IMR-90 (cell line): Measurements from ENCODE around the gene NR1H2. TPM values are rescaled to one million over a fixed set of nuclear protein-coding genes. Genes with fewer than 3 reads are reported as not detected.
A peak's percentile ranks its signal among the peaks of the same experiment; 100 is the strongest.

Experiments
- ATAC-seq: fragments of 200-7000 bp; cut with Tn5 transposase; 2 replicates; pipeline ENCODE4 v1.9.1; 2020; ENCODE audit warnings: low read depth, mild to moderate bottlenecking, moderate library complexity
- BruUV-seq: library from RNA; stranded (reverse); fragments of 400-500 nt; replicated peaks from 2 replicates; lab custom pipeline; 2021; lab: Mats Ljungman, UMichigan
- CTCF ChIA-PET: fragments of 300-600 bp; formaldehyde crosslinking; extraction: SDS; loops from one replicate; lab custom pipeline; 2021; ENCODE audit warnings: antibody characterized with exemption; lab: Yijun Ruan, JAX
- POLR2A ChIA-PET: fragments of 300-600 bp; sonication (Branson Sonifier 250); formaldehyde crosslinking; loops from one replicate; lab custom pipeline; 2022; ENCODE audit warnings: antibody characterized with exemption; ENCODE audit not compliant: unreplicated experiment; lab: Charles Lee
- DNase-seq: peaks from one replicate; pipeline ENCODE4 v3.0.0; 2013
- H2AFZ ChIP-seq: replicated peaks from 2 replicates; pipeline ENCODE3; 2013; ENCODE audit warnings: low read length, mild to moderate bottlenecking; ENCODE audit not compliant: poor library complexity
- H2AK5ac ChIP-seq: 2 replicates; pipeline ENCODE4 v1.6.1; 2013; ENCODE audit warnings: low read depth, low read length, inconsistent platforms
- H2AK9ac ChIP-seq: replicated peaks from 2 replicates; pipeline ENCODE3; 2013; ENCODE audit warnings: mild to moderate bottlenecking, low read depth, low read length, moderate library complexity; ENCODE audit not compliant: poor library complexity
- H2BK120ac ChIP-seq: 2 replicates; pipeline ENCODE4 v1.6.1; 2013; ENCODE audit warnings: low read depth, low read length, inconsistent platforms
- H2BK15ac ChIP-seq: 3 replicates; pipeline ENCODE4 v1.6.1; 2013; ENCODE audit warnings: low read depth, low read length, inconsistent platforms
- H2BK20ac ChIP-seq: 2 replicates; pipeline ENCODE4 v1.6.1; 2013; ENCODE audit warnings: low read depth, mild to moderate bottlenecking, inconsistent platforms, low read length, moderate library complexity
- H2BK5ac ChIP-seq: 2 replicates; pipeline ENCODE4 v1.6.1; 2013; ENCODE audit warnings: mild to moderate bottlenecking, low read depth, low read length, inconsistent platforms; ENCODE audit not compliant: poor library complexity, severe bottlenecking
- H3K14ac ChIP-seq: replicated peaks from 2 replicates; pipeline ENCODE4 v1.6.1; 2013; ENCODE audit warnings: low read depth, low read length, inconsistent platforms
- H3K18ac ChIP-seq: 2 replicates; pipeline ENCODE4 v1.6.1; 2013; ENCODE audit warnings: low read depth, low read length, control low read depth
- H3K23ac ChIP-seq: 2 replicates; pipeline ENCODE4 v1.6.1; 2013; ENCODE audit warnings: low read depth, low read length, inconsistent platforms
- H3K27ac ChIP-seq: 2 replicates; pipeline ENCODE4 v1.5.1; 2013; ENCODE audit warnings: mild to moderate bottlenecking, control low read depth, low read length; ENCODE audit not compliant: insufficient read depth
- H3K27me3 ChIP-seq: 2 replicates; pipeline ENCODE4 v1.6.1; 2013; ENCODE audit warnings: low read length; ENCODE audit not compliant: control insufficient read depth, insufficient read depth
- H3K36me3 ChIP-seq: 2 replicates; pipeline ENCODE4 v1.6.1; 2013; ENCODE audit warnings: low read length, mixed read lengths; ENCODE audit not compliant: control insufficient read depth, insufficient read depth
- H3K4ac ChIP-seq: 2 replicates; pipeline ENCODE4 v1.6.1; 2013; ENCODE audit warnings: low read depth, low read length, inconsistent platforms
- H3K4me1 ChIP-seq: 2 replicates; pipeline ENCODE4 v1.6.1; 2013; ENCODE audit warnings: low read length, mixed read lengths; ENCODE audit not compliant: control insufficient read depth, insufficient read depth
- H3K4me2 ChIP-seq: 2 replicates; pipeline ENCODE4 v1.6.1; 2013; ENCODE audit warnings: low read depth, mild to moderate bottlenecking, control low read depth, low read length, moderate library complexity
- H3K4me3 ChIP-seq: 2 replicates; pipeline ENCODE4 v1.5.1; 2013; ENCODE audit warnings: low read depth, mild to moderate bottlenecking, control low read depth, low read length, moderate library complexity; ENCODE audit not compliant: insufficient read depth
- H3K56ac ChIP-seq: 2 replicates; pipeline ENCODE4 v1.6.1; 2013; ENCODE audit warnings: low read length, inconsistent platforms; ENCODE audit not compliant: insufficient read depth; ENCODE audit errors: extremely low read depth
- H3K79me1 ChIP-seq, 2 experiments: 2 replicates each; pipeline ENCODE4 v1.6.1; 2013; ENCODE audit warnings: low read length in 2 of 2, inconsistent platforms in 1 of 2, low read depth in 1 of 2
- H3K9ac ChIP-seq: 2 replicates; pipeline ENCODE4 v1.6.1; 2013; ENCODE audit warnings: low read depth, low read length, control low read depth
- H3K9me1 ChIP-seq: 2 replicates; pipeline ENCODE4 v1.6.1; 2013; ENCODE audit warnings: low read length, inconsistent platforms; ENCODE audit not compliant: insufficient read depth
- H3K9me3 ChIP-seq: 2 replicates; pipeline ENCODE4 v1.6.1; 2013; ENCODE audit warnings: low read length; ENCODE audit not compliant: control insufficient read depth, insufficient read depth
- H4K20me1 ChIP-seq: 2 replicates; pipeline ENCODE4 v1.6.1; 2013; ENCODE audit warnings: low read length, inconsistent platforms; ENCODE audit not compliant: insufficient read depth
- H4K5ac ChIP-seq: 2 replicates; pipeline ENCODE4 v1.6.1; 2013; ENCODE audit warnings: mild to moderate bottlenecking, low read depth, low read length, control low read depth
- H4K8ac ChIP-seq, 2 experiments: 2 replicates each; pipeline ENCODE4 v1.6.1; 2013; ENCODE audit warnings: low read depth in 2 of 2, low read length in 2 of 2, control low read depth in 1 of 2, inconsistent platforms in 1 of 2
- H4K91ac ChIP-seq: 2 replicates; pipeline ENCODE4 v1.6.1; 2013; ENCODE audit warnings: low read depth, low read length, inconsistent platforms; ENCODE audit not compliant: insufficient read depth
- FOS ChIP-seq: fragments of 150-350 bp; IDR thresholded peaks from 2 replicates; pipeline ENCODE4 v1.6.1; 2016; ENCODE audit warnings: low read depth, low read length
- NFE2L2 ChIP-seq: fragments of 150-350 bp; IDR thresholded peaks from 2 replicates; pipeline ENCODE4 v1.6.1; 2016; ENCODE audit warnings: low read depth, mild to moderate bottlenecking, low read length
- POLR2A ChIP-seq: IDR thresholded peaks from 2 replicates; pipeline ENCODE4 v1.6.1; 2012; ENCODE audit warnings: mild to moderate bottlenecking, low read depth, low read length
- RFX5 ChIP-seq: IDR thresholded peaks from 2 replicates; pipeline ENCODE4 v1.8.0; 2012; ENCODE audit warnings: low read depth, mild to moderate bottlenecking, low read length, moderate library complexity
- WGBS, 2 experiments: methylation state at CpG; one replicate each; pipeline versions ENCODE4 v1.1.5 to v1.1.7; 2013; ENCODE audit warnings: missing lambda C conversion rate in 2 of 2; ENCODE audit not compliant: insufficient read length in 1 of 2; ENCODE audit errors: extremely low coverage in 2 of 2; 5-methylcytosine and 5-hydroxymethylcytosine counted together
- dilution Hi-C: fragments of 300-500 bp; cut with HindIII; formaldehyde crosslinking; loops from one replicate; pipeline ENCODE4 v1.14.3; 2018; ENCODE audit warnings: low sequenced_read_pairs; ENCODE audit not compliant: unreplicated experiment
- in situ Hi-C: fragments of 300-500 bp; cut with MboI; formaldehyde crosslinking; loops from 3 replicates; pipeline ENCODE4 v1.14.3; 2019; ENCODE audit warnings: low sequenced_read_pairs, inconsistent platforms, mixed read lengths
- intact Hi-C: fragments of 100-400 bp; cut with micrococcal nuclease; formaldehyde crosslinking; loops from 2 replicates; pipeline ENCODE4 v1.10.0; 2022
- polyA plus RNA-seq, 3 experiments: library from polyadenylated mRNA; depleted of rRNA; stranded (reverse); fragments of >200 nt; gene quantifications; 2 replicates each; pipeline ENCODE4 v1.2.3, GENCODE V29; 2012; ENCODE audit warnings: low replicate concordance in 1 of 3
- total RNA-seq: library from RNA; depleted of rRNA; stranded (reverse); fragments of >200 nt; gene quantifications from 2 replicates; pipeline ENCODE4 v1.2.3, GENCODE V29; 2012

The NR1H2 gene
- total and polyA plus RNA-seq, 2 of the 4 experiments (the other 2 are of a cell fraction) = 37.8 to 48.4 TPM

GRCh38 chr19:50328873-50329145 lies 47.4 kb upstream of the NR1H2 start:
- no peak overlapping the region for H3K18ac ChIP-seq
- TF ChIP-seq POLR2A (no peak), RFX5 (no peak), NFE2L2 (no peak), FOS (no peak)
- H3K36me3 ChIP-seq = no peaks in the 10 kb centered on the region
- H3K14ac ChIP-seq = no peak overlapping the region
- no peak overlapping the region for H4K8ac ChIP-seq
- H2BK20ac ChIP-seq = no peak overlapping the region
- H3K27me3 ChIP-seq = peaks cover 46% of the 10 kb centered on the region
- no peak overlapping the region for H2BK120ac ChIP-seq
- H3K4me2 ChIP-seq = no peak overlapping the region
- no peak overlapping the region for H4K91ac ChIP-seq
- no peak overlapping the region for H2AK9ac ChIP-seq
- H2AFZ ChIP-seq = no peak overlapping the region
- no peak overlapping the region for H2BK15ac ChIP-seq
- ChIA-PET CTCF (no interaction called here), POLR2A (no interaction called here)
- no peak overlapping the region for H2BK5ac ChIP-seq
- no peak overlapping the region for H3K23ac ChIP-seq
- H3K9me3 ChIP-seq = peaks cover 11% of the 10 kb centered on the region
- no peaks in the 10 kb centered on the region for H3K4me1 ChIP-seq
- no peak overlapping the region for H3K56ac ChIP-seq
- BruUV-seq = no TSS peak
- no peak overlapping the region for H3K4ac ChIP-seq
- intact Hi-C loops = no loop called here
- H3K27ac ChIP-seq = no peak overlapping the region
- no peak for ATAC-seq
- in situ Hi-C loops = no loop called here
- no peaks in the 10 kb centered on the region; the same call in 1 of the 2 replicates for H3K9me1 ChIP-seq
- no peaks in the 10 kb centered on the region for H4K20me1 ChIP-seq
- H3K79me1 ChIP-seq = no peaks in the 10 kb centered on the region
- no peak overlapping the region for H2AK5ac ChIP-seq
- no peak for DNase-seq
- H3K9ac ChIP-seq = no peak overlapping the region
- no CpG with 5 or more reads among the region's 40 CpGs for WGBS, 2 experiments
- no peak overlapping the region for H4K5ac ChIP-seq
- dilution Hi-C loops = no loop called here
- H3K4me3 ChIP-seq = peak overlapping the region; percentile 25; the same call in 1 of the 2 replicates
